Smooth muscle cell (in vitro differentiated cells): ENCODE measurements around the gene ASCC1. TPM values are rescaled to one million over a fixed set of nuclear protein-coding genes. Genes with fewer than 3 reads are reported as not detected.
A peak's percentile ranks its signal among the peaks of the same experiment; 100 is the strongest.

Source experiments
- DNase-seq: peaks from one replicate; lab custom pipeline; 2025; ENCODE audit not compliant: unreplicated experiment; lab: John Stamatoyannopoulos, UW
- H2AFZ ChIP-seq: fragments of 200-600 bp; sonication (generic); 2 replicates; pipeline ENCODE4 v1.6.0; 2016; ENCODE audit warnings: antibody characterized with exemption, low read depth, mild to moderate bottlenecking
- H3F3A ChIP-seq: fragments of 200-600 bp; sonication (generic); 2 replicates; pipeline ENCODE4 v1.6.0; 2017; ENCODE audit warnings: antibody characterized with exemption, low read depth
- H3K27ac ChIP-seq: fragments of 200-600 bp; sonication (generic); 2 replicates; pipeline ENCODE4 v1.5.1; 2016; ENCODE audit warnings: low read depth, mild to moderate bottlenecking
- H3K27me3 ChIP-seq: fragments of 200-600 bp; sonication (generic); 2 replicates; pipeline ENCODE4 v1.6.1; 2016; ENCODE audit warnings: low read depth, mild to moderate bottlenecking
- H3K36me3 ChIP-seq: fragments of 200-600 bp; sonication (generic); 2 replicates; pipeline ENCODE4 v1.5.1; 2016; ENCODE audit warnings: low read depth
- H3K4me1 ChIP-seq: fragments of 200-600 bp; sonication (generic); 2 replicates; pipeline ENCODE4 v1.5.1; 2016; ENCODE audit warnings: low read depth
- H3K4me2 ChIP-seq: fragments of 200-600 bp; sonication (generic); 2 replicates; pipeline ENCODE4 v1.6.0; 2016; ENCODE audit warnings: mild to moderate bottlenecking
- H3K4me3 ChIP-seq: fragments of 200-600 bp; sonication (generic); 2 replicates; pipeline ENCODE4 v1.5.1; 2016; ENCODE audit warnings: mild to moderate bottlenecking
- H3K79me2 ChIP-seq: fragments of 200-600 bp; sonication (generic); 2 replicates; pipeline ENCODE4 v1.6.0; 2016; ENCODE audit warnings: low read depth, mild to moderate bottlenecking
- H3K9ac ChIP-seq: fragments of 200-600 bp; sonication (generic); 2 replicates; pipeline ENCODE4 v1.6.0; 2016; ENCODE audit warnings: low read depth
- H3K9me3 ChIP-seq: fragments of 200-600 bp; sonication (generic); replicated peaks from 2 replicates; pipeline ENCODE4 v1.5.1; 2016; ENCODE audit warnings: low read depth
- H4K20me1 ChIP-seq: fragments of 200-600 bp; sonication (generic); 2 replicates; pipeline ENCODE4 v1.6.0; 2016; ENCODE audit warnings: low read depth
- CTCF ChIP-seq: fragments of 200-600 bp; sonication (generic); IDR thresholded peaks from 2 replicates; pipeline ENCODE4 v1.5.1; 2017; ENCODE audit warnings: borderline replicate concordance, mild to moderate bottlenecking, antibody characterized with exemption; ENCODE audit not compliant: insufficient read depth, poor library complexity, severe bottlenecking
- WGBS: methylation state at CpG from one replicate; pipeline ENCODE4 v1.1.7; 2016; ENCODE audit warnings: low lambda C conversion rate; 5-methylcytosine and 5-hydroxymethylcytosine counted together
- polyA plus RNA-seq: library from polyadenylated mRNA; unstranded; fragments of >200 nt; fragmentation: Nextera tagmentation; extraction: Ambion mirVana; gene quantifications from 2 replicates; pipeline ENCODE4 v1.2.1, GENCODE V29; 2016
- total RNA-seq: library from RNA; depleted of rRNA; stranded (reverse); fragments of >200 nt; gene quantifications from 2 replicates; pipeline ENCODE4 v1.2.3, GENCODE V29; 2014

Gene ASCC1
- total and polyA plus RNA-seq, 2 experiments from 2014 or later = 24.0 to 28.1 TPM

GRCh38 chr10:72175149-72175548, 40.9 kb downstream of the ASCC1 start:
- H3K27ac ChIP-seq = peak overlapping the region; percentile 3
- no peaks in the 10 kb centered on the region for H3F3A ChIP-seq
- H3K9me3 ChIP-seq = no peaks in the 10 kb centered on the region
- H4K20me1 ChIP-seq = no peaks in the 10 kb centered on the region
- no peak for TF ChIP-seq CTCF
- DNase-seq = no peak
- H3K4me3 ChIP-seq = no peak overlapping the region
- no peaks in the 10 kb centered on the region for H3K4me1 ChIP-seq
- peak overlapping the region; percentile 46 for H3K4me2 ChIP-seq
- no peaks in the 10 kb centered on the region for H3K27me3 ChIP-seq
- no peak overlapping the region for H3K9ac ChIP-seq
- no peaks in the 10 kb centered on the region for H3K36me3 ChIP-seq
- H3K79me2 ChIP-seq = no peaks in the 10 kb centered on the region
- WGBS = 39% methylated on average over 1 of the region's 1 CpG
- H2AFZ ChIP-seq = no peak overlapping the region

GRCh38 chr10:72174297-72174662, 41.8 kb downstream of the ASCC1 start:
- Histone ChIP-seq H2AFZ (no peak overlapping the region), H3K4me1 (no peaks in the 10 kb centered on the region), H3K36me3 (no peaks in the 10 kb centered on the region), H3K9me3 (no peaks in the 10 kb centered on the region), H3K9ac (no peak overlapping the region), H3K4me2 (no peak overlapping the region), H3K27ac (no peak overlapping the region), H3F3A (no peaks in the 10 kb centered on the region), H4K20me1 (no peaks in the 10 kb centered on the region), H3K4me3 (no peak overlapping the region), H3K27me3 (no peaks in the 10 kb centered on the region), H3K79me2 (no peaks in the 10 kb centered on the region)
- no peak for DNase-seq
- TF ChIP-seq CTCF = no peak

GRCh38 chr10:72173619-72174296, 42.3 kb downstream of the ASCC1 start:
- Histone ChIP-seq H3K9ac (no peak overlapping the region), H3K79me2 (no peaks in the 10 kb centered on the region), H3K9me3 (no peaks in the 10 kb centered on the region), H3K27ac (no peak overlapping the region), H3K27me3 (no peaks in the 10 kb centered on the region), H3K4me1 (no peaks in the 10 kb centered on the region), H3K4me3 (no peak overlapping the region), H4K20me1 (no peaks in the 10 kb centered on the region), H3K36me3 (no peaks in the 10 kb centered on the region), H2AFZ (no peak overlapping the region), H3F3A (no peaks in the 10 kb centered on the region), H3K4me2 (no peak overlapping the region)
- DNase-seq = no peak
- 76% methylated on average over 7 of the region's 7 CpGs for WGBS
- TF ChIP-seq CTCF = no peak

GRCh38 chr10:72173262-72173618, 42.8 kb downstream of the ASCC1 start:
- TF ChIP-seq CTCF = no peak
- H3K79me2 ChIP-seq = no peaks in the 10 kb centered on the region
- no peak overlapping the region for H2AFZ ChIP-seq
- H3K4me2 ChIP-seq = no peak overlapping the region
- 97% methylated on average over 3 of the region's 3 CpGs for WGBS
- DNase-seq = no peak
- H3K9ac ChIP-seq = no peak overlapping the region
- H3K4me1 ChIP-seq = no peaks in the 10 kb centered on the region
- H3F3A ChIP-seq = no peaks in the 10 kb centered on the region
- no peaks in the 10 kb centered on the region for H3K9me3 ChIP-seq
- no peak overlapping the region for H3K4me3 ChIP-seq
- no peak overlapping the region for H3K27ac ChIP-seq
- no peaks in the 10 kb centered on the region for H3K36me3 ChIP-seq
- H4K20me1 ChIP-seq = no peaks in the 10 kb centered on the region
- H3K27me3 ChIP-seq = no peaks in the 10 kb centered on the region
